ENCODE data around the gene OTOS.

DNA sequence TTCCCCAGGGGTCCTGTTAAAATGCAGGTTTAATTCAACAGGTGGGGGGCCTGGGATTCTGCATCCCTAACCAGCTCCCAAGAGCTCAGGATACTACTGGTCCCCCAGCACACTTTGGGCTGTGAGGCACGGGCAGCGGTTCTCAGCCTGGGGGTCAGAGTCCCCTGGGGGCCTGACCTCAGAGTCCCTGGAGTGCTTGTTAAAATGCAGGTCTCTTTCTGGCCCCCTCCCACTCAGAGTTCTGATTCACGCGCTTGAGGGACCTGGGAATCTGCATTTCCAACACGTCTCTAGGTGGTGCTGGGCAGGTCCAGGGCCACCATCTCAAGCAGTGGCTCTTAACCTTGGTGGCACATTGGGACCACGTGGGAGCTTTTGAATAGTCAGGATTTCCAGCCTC, 2.8 kb upstream of the OTOS start:
- TF ChIP-seq, protein P1, sequence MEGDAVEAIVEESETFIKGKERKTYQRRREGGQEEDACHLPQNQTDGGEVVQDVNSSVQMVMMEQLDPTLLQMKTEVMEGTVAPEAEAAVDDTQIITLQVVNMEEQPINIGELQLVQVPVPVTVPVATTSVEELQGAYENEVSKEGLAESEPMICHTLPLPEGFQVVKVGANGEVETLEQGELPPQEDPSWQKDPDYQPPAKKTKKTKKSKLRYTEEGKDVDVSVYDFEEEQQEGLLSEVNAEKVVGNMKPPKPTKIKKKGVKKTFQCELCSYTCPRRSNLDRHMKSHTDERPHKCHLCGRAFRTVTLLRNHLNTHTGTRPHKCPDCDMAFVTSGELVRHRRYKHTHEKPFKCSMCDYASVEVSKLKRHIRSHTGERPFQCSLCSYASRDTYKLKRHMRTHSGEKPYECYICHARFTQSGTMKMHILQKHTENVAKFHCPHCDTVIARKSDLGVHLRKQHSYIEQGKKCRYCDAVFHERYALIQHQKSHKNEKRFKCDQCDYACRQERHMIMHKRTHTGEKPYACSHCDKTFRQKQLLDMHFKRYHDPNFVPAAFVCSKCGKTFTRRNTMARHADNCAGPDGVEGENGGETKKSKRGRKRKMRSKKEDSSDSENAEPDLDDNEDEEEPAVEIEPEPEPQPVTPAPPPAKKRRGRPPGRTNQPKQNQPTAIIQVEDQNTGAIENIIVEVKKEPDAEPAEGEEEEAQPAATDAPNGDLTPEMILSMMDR (IDR thresholded peaks at IDR 0.05; ENCODE audit: insufficient read depth, low read depth, low read length), result no peak
- no peak for TF ChIP-seq EZH2 (IDR thresholded peaks at IDR 0.05; ENCODE audit: insufficient read depth, low read length)
